ENCODE data around the gene GMDS.
"Not testable (repeated sequence)": the region's sequence is repeated elsewhere in the genome, so short reads cannot be mapped to it uniquely, and the experiment has no call there.

GMDS gene

DNA sequence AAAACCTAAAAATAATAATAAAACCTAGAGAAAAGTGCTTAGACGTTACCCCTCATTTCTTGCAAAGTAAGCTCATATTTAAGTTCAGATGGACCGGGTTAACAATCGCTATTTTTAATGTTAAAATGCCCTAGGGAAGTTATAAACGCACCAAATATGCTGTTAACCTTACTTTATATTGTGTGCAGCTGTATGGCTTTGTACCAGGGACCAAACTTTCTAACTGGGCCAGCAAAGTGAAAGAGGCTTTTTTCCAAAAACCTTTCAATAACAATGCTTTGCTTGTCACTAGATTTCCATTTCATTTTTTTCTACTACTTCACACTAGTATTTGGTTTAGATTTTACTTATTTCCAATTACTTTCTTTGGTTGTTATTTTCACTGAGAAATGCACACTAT lies 387.2 kb downstream of the GMDS start:
- no peak for DNase-seq (ENCODE audit: low read depth)

DNA sequence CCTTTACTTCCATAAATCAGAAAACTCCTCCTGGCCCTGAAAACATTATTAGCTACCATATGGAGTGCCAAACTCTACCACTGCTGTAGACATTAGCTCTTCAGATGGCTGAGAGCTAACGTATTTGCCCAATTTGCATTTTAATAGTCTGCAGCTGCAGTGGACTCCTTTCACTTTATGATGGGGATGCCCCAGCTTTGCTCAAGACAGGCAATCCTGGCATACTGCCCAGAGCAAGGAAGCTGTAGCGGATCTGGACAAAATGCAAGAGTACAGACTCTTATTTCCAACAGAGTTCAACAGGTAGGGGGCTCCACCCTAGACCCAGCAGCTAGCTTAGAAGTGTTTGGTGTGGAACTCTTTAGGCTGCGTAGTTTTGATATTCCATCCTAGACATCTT lies 389.0 kb downstream of the GMDS start:
- DNase-seq (ENCODE audit: low read depth), result no peak

DNA sequence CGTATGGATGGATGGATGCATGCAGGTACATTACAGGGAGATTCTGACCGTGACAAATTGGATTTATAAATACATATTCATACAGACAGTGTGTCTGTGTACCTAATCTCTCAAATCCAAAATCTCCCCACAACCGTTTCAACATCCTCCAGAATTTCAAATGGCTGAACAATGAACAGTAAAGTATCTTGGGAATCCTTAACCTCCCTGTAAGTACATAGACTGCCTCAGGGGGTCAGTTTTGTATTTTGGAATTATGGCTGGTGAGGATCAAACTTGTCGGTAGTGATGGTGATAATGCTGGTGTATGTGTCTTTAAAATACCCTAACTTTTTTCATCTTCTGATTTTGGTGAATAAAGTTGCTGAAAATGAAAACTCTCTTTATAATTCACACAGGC lies 389.5 kb downstream of the GMDS start:
- DNase-seq (ENCODE audit: low read depth), result no peak

DNA sequence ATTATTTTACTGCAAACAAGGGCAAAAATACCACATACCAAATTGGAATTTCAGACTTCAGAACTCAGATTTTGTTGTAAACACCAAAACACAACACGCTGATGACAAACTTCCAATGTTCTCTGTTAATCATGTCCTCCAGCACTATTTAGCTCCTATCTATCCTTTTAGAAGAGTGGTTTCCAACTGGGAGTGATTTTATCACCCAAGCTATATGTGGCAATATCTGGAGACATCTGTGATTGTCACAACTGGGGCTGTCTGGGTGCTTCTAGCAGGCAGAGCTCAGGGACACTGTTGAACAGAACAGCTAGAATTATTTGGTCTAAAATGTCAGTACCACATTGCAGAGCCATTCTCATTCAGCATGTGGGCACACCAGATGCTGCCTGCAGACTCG lies 391.1 kb downstream of the GMDS start:
- DNase-seq (ENCODE audit: low read depth), result no peak

DNA sequence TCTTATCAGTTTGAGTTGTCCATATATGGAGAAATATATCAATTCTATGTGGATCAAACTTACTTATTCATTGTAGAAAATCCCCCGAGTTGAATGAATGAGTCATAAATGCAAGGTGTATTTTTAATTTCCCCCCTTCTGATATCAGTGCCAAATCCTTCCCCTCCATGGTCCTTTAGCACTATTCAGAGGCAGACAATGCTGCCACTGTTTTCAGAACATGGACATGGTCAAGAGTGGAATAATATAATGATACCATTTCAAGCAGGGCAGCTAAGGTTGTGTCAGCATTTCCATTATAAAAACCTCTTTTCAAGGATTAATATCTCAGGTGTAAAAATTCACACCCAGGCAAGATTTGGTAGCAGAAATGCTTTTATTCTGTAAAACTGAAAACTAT lies 391.6 kb downstream of the GMDS start:
- no peak for DNase-seq (ENCODE audit: low read depth)

DNA sequence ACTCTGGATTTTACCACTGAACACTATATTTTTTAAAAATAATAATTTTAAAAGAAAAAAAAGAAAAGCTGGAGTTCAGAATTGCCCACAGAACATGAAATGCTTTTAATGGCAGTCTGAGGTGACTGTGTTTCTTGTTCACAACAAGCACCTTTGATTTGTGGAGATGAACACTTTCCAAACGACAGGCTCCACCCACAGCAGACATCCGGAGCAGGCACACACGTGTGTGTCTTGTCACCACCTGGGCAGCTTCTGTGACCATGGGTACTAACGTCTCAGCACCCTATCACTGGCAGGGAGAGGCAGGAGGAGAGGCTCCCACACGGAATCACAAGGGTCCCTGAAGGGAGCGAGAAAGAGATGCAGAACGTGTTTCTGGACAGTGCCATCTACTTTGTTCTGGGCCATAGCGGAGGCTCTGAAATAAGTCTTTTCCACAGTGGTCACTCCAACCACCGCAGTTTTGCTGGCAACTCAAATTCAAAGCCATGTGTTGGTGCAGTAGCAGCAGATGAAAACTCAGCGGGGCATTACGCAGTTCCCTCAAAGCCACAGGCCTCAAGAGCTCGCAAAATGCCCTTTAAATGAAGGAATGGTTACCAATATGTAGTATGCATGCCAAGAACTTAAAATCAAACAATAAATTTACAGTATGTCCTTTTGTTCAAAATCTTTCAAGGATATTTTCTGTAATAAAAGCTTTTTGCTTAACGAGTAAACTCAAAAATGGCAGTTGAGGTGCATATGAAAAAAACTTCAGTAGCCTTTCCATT lies 393.5 kb downstream of the GMDS start:
- DNase-seq (ENCODE audit: low read depth), result no peak

DNA sequence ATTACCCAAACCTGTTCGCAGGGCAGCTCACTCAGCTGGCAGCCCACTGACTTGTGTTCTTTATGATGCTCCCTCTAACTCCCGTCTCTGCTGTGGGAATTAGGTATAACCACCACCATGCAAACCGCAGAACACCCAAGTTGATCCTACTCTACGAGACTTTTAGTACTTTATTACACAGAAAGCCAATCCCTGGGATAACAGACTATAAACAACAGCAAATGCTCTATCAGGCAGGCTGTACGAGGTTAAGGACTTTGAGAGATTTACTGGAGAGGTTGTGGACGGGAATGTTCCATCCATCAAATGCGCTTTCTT lies 394.6 kb downstream of the GMDS start:
- no peak for DNase-seq (ENCODE audit: low read depth)

DNA sequence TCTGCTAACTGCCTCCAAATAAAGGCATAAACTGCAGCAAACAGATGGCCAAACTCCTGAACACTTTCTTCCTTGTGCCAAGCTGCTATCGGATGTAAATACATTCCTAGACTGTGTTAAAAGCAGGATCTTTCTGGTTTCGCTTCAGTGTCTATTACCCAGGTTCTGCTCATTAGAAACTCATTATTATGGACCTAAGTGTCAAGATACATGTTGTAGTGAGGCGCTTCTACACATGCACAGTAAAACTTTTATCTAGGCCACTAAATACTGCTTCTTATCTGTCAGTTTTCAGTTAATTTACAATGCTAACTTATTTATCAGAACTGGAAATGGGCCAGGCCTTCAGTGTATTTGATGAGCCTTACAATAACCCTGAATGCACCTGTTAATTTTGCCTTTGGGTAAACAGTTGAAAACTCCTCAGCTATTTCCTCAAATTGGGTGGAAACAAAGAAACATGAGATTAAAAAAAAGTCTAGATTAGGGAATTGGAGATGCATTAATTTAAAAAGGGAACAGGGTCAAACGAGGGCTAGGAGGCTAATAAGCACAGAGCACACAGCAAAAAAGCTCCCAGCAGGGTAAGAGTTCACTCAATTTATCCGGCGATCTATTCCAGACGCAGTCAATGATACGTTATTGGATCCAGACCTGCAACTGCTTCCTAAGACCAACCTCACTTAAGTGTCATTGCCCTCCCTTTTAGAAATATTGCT lies 395.1 kb downstream of the GMDS start:
- DNase-seq (ENCODE audit: low read depth), result no peak

DNA sequence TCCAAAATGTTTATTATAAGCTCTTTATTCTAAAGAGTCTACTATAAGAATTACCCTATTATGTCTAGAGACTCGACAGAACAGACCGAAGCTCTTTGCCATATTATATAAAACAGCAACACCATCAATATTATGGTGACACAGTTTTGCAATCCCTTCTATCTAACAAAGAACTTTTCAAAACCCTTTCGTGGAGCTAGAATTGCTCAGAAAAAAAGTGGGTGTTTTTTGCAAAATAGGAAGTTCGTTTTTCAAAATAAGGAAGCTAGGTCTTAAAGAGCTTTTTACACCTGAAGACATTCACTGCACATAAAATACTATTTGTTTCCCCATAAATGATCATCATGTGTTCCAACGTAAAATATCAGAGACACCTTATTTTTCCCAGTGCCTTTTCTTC lies 395.7 kb downstream of the GMDS start:
- DNase-seq (ENCODE audit: low read depth), result no peak

DNA sequence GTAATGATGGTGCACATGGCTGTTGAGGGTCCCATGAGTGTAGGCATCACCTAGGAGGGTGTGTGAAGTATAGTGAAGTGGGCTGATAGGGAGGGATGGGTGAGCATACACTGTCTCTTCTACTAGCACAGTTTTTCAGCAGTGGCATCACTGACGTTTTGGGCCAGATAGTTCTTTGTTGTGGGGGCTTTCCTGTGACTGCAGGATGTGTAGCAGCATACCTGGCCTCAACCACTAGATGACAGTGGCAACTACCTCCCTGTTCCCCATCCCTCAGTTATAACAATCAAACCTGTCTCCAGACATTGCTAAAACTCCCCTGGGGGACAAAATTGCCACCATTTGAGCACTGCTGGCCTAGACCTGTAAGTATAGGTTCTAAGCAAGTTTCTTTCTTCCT lies 396.7 kb downstream of the GMDS start:
- DNase-seq (ENCODE audit: low read depth), result no peak

DNA sequence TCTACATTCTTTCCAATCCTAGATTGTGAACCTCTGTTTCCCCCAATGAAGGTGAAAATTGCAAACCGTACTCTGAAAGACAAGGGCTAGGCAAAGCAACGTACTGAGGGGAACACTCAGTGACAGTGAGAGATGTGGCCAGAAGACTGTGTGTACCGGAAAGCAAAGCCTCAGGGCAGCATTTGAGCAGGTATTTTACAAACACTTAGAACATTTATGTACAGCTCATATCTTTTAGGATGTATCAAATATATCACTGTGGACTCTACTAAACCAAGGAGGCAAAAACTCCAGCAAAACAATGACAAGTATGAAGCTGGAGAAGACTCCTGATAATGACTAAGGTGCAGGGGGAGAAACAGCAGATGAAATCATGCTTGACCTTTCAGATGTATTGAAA lies 398.8 kb downstream of the GMDS start:
- no peak for DNase-seq (ENCODE audit: low read depth)

DNA sequence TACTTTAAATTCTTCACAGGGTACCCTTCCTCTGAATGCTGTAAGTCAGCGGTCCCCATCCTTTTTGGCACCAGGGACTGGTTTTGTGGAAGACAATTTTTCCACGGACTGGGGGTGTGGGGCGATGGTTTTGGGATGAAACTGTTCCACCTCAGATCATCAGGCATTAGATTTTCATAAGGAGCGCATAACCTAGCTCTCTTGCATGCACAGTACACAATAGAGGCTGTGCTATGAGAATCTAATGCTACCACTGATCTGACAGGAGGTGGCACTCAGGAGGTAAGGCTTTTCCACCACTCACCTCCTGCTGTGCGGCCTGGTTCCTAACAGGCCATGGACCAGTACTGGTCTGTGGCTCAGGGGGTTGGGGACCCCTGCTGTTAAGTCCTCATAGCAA lies 399.9 kb downstream of the GMDS start:
- not testable (repeated sequence) for DNase-seq (ENCODE audit: low read depth)

DNA sequence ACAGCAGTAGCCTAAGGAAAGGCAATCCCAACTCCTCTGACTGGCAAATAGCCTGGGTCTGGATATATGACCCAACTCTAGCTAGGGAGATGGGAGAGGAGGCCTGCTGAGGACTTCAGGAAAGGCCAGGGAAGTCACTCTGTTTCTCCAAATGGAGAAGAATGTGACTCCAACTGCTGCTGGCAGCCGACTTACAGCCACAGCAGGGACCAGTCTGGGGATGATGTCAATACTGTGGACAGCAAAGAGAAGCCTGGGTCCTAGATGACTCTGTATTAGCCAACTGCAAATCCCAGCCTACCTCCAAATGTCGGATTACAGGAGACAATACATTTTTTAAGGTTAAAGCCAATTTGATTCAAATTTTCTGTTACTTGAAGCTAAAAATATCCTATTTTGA lies 403.1 kb downstream of the GMDS start:
- no peak for DNase-seq (ENCODE audit: low read depth)

DNA sequence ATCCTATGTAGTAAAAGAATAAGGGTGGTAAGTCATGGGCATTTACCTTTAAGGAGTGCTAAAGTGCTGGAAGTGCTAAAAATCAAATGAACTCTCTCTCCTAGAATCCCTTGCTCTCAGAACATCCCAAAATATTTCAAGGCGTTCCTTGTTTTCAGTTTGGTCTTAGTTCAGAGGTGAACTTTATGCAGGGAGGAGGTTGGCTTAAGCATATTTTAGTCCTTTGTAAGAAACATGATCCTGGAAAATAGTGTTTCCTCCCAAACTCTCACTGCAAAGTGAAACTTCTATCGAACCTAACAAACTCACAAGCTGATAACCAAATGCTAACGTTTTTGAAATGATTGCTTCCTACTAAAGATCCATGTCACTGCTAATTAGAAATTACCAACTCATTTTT lies 404.3 kb downstream of the GMDS start:
- DNase-seq (ENCODE audit: low read depth), result no peak

DNA sequence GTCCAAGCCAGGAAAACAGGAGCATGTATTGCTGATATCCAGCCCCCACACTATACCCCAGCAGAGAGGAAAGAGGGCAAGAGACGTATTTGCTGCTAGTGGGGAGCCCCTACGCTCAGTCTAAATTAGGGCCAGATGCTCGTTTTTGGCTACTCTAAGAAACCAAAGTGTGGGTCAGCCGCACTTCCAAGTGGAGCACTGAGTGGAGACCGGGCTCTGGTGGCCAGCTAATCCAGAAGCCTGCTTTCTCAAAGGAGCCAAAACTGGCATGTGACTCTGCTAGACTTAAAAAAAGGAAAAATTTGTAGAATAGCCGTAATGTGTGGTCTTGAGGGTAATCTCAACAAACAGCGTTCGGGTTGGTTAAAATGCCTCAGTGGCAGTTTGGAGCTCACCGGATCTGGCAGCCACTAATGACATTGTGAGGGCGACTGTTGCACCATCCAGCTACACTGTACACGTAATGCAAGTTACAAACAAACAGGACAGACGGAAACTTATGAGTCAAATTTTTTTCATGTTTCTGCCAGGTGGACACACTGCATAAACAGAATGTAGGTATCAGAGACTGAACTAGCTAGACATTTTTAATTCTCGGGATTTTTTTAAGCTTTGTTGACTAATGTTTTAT lies 404.8 kb downstream of the GMDS start:
- DNase-seq (ENCODE audit: low read depth), result no peak

DNA sequence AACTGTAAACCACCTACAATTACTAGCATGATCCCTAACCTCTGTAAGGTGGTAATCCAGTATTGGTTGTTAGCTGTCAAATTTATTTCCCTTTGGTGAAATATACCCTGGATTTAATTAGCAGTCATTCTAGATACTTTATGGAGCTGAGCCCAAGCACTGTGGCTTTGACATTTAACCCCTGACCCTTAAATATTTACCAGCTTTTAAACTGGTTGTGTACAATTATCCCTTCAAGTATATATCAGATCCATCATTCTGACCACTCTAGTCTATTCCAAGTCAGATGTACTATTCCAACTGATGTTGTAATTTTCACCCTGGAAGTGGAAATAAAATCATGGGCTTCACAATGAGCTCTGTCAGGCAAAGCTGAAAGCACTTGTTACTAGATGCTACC lies 406.0 kb downstream of the GMDS start:
- no peak for DNase-seq (ENCODE audit: low read depth)

DNA sequence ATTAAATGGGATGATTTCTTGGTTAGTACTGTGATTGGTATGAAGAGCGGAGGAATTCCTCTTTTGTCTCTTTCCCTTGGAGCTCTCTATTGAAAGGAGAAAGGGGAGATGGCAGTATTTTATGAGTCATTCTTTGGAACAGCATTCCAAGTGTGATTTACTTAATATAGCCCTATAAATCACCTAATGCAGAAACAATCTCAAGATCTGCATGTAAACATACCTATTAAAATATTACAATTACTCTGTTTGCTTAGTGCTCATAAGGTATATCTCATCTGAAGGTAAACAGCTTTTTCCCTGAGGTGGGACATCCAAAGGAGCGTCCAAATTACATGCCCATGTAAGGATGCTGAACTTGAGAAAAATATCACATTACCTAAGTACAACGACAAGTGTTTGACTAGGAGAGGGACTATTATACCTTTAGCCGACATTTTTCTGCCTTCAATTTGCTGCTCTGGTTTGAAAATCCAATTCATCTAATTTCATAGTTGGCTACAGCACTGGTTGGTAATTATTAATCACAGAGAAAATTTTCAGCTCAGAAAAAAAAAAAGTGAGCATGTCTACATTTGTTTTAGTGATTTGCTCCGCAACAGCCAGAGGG lies 406.7 kb downstream of the GMDS start:
- no peak for DNase-seq (ENCODE audit: low read depth)

DNA sequence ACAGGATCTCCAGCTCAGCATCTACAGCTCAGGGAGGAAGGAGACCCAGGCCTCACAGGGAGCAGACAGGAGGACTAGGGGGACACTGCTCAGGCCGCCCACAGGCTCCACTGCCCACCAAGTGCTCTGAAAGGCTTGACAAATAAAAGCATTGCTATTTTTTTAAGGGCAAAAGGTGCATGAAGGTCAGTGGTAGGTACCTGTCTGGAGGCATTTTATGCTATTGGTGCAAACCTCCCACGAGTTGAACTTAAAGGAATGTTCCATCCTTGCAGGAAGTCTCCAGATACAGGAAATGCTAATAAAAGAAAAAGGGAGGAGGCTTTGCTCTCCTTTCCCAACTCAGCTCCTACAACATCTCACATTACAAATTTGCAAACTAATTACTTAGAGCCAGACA lies 407.6 kb downstream of the GMDS start:
- DNase-seq (ENCODE audit: low read depth), result no peak

DNA sequence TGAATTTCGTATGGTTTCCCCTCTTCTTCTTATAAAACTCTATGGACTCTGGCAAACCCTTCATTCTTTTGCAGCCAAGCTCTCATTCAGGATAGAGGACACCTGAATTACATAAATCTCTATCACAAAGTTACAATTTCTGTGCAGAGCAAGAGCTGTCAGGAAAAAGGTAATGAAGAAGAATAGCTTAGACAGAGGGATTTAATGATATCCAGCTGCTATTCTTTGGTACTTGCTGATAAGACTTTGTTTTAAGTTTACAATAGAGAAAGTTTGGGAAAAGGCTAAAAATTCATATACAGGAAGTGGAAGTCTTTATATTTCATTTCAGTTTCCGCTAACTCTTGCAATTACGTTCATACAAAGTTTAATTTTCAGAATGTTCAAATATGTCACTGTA lies 408.7 kb downstream of the GMDS start:
- no peak for DNase-seq (ENCODE audit: low read depth)

DNA sequence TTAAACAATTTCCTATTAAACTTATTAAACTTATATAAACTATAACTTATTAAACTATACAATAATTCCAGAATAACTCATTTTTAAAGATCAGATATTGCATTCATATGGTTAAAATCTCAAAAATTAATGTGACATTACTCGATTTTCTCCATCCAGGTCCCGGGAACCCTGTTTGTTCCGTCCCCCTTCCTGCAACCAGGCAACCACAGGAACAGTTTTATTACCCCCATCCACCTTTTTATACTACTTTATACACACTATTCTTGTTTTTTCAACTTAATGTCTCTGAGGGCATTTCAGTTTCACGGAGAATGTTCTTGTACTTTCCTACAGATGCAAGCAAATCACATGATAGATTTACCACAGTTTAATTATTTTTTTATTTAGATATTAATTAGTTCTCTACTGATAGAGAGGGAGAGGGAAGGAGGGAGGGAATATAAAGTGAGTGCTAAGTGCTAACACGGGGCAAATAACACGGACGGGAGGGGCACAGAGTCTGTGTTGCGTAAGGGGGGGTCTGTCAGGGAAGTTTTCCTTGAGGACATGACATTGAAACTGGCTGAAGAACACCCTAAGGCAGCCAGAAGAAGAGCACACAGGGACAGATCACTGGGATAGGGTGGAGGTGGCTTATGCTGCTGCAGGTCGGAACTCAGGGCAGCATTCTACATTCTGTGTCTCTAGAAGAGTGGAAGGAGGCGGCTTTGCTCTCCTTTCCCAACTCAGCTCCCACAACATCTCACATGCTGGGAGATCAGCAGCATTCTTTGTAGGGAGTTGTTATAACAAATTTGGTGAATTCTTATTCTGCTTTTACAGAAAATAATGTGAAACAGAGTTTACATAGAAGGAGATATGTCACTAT lies 410.5 kb downstream of the GMDS start:
- no peak for DNase-seq (ENCODE audit: low read depth)

DNA sequence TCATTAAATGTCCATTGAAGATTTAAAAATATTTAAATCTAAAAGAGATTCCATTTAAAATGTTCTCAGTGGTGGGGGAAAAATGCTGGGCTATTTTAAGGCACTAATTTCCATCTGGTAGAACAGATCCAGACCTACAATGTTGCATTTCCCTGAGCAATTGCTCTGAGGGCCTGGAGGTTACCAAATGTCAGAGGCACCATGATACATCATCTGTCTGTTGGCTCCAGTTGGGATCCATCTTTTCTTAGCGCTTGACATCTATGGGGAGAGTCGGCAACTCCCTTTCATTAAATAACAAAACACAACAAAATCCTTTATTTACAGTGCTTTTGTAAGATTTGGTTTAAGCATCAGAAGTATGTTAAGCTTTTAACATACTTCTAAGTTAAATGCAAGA lies 411.2 kb downstream of the GMDS start:
- no peak for DNase-seq (ENCODE audit: low read depth)

All from stimulated activated CD8-positive, alpha-beta memory T cell treated with anti-CD3 and anti-CD28 coated beads, Interleukin-7, amount 100 ng/mL, for 24 hours (primary cell).